ENCODE measurements around the gene HOXC6. TPM values are rescaled to one million over a fixed set of nuclear protein-coding genes. Genes with fewer than 3 reads are reported as not detected.

Gene HOXC6
- total and polyA plus RNA-seq, 8 donors = 0.46 to 2.0 (median 1.0) TPM; not detected in 5

GRCh38 chr12:54010053-54010971 is 17.9 kb upstream of the HOXC6 start:
- intact Hi-C loops (cut with DNase I; ENCODE audit: low total_unique reads) = no loop called here
- peaks cover 43 to 100% (median 98%) of the 10 kb centered on the region in 3 donors for H3K27me3 ChIP-seq
- H3K4me1 ChIP-seq = peaks cover 18 to 42% (median 33%) of the 10 kb centered on the region in 4 donors
- DNase-seq = no peak
- TF ChIP-seq EP300 (IDR thresholded peaks at IDR 0.05) = no peak
- no peak for TF ChIP-seq POLR2A (IDR thresholded peaks at IDR 0.05)
- TF ChIP-seq CTCF (IDR thresholded peaks at IDR 0.05) = no peak
- no peak for TF ChIP-seq POLR2AphosphoS5 (IDR thresholded peaks at IDR 0.05)
- no peak overlapping the region for H3K27ac ChIP-seq
- no peaks in the 10 kb centered on the region for H3K36me3 ChIP-seq
- H3K9me3 ChIP-seq = peaks cover 0 to 5% (median 0%) of the 10 kb centered on the region in 4 donors
- H3K4me3 ChIP-seq = no peak overlapping the region
- WGBS, 5 donors = 10 to 23% (median 19%) methylated on average over 10 of the region's 10 CpGs

GRCh38 chr12:54010972-54011664 is 17.1 kb upstream of the HOXC6 start:
- Histone ChIP-seq H3K9me3 (peaks cover 0 to 5% (median 0%) of the 10 kb centered on the region in 4 donors), H3K36me3 (no peaks in the 10 kb centered on the region), H3K4me3 (no peak overlapping the region), H3K27me3 (peaks cover 48 to 100% (median 98%) of the 10 kb centered on the region in 3 donors), H3K27ac (no peak overlapping the region), H3K4me1 (peaks cover 17 to 35% (median 28%) of the 10 kb centered on the region in 4 donors)
- intact Hi-C loops (cut with DNase I; ENCODE audit: low total_unique reads) = no loop called here
- TF ChIP-seq EP300 (IDR thresholded peaks at IDR 0.05) = no peak
- TF ChIP-seq POLR2A (IDR thresholded peaks at IDR 0.05) = no peak
- no peak for TF ChIP-seq CTCF (IDR thresholded peaks at IDR 0.05)
- no peak for TF ChIP-seq POLR2AphosphoS5 (IDR thresholded peaks at IDR 0.05)
- DNase-seq = no peak
- WGBS, 5 donors = 7 to 11% (median 8%) methylated on average over 17 of the region's 17 CpGs

- Histone ChIP-seq H3K36me3 (no peaks in the 10 kb centered on the region), H3K27me3 (peaks cover 45 to 100% (median 98%) of the 10 kb centered on the region in 3 donors), H3K4me3 (no peak overlapping the region), H3K9me3 (peaks cover 0 to 5% (median 0%) of the 10 kb centered on the region in 4 donors), H3K4me1 (peaks cover 11 to 34% (median 27%) of the 10 kb centered on the region in 4 donors), H3K27ac (no peak overlapping the region)
- WGBS, 5 donors = 17 to 27% (median 23%) methylated on average over 14 of the region's 14 CpGs
- intact Hi-C loops (cut with DNase I; ENCODE audit: low total_unique reads) = no loop called here
- TF ChIP-seq EP300 (IDR thresholded peaks at IDR 0.05) (no peak), CTCF (IDR thresholded peaks at IDR 0.05) (no peak), POLR2AphosphoS5 (IDR thresholded peaks at IDR 0.05) (no peak), POLR2A (IDR thresholded peaks at IDR 0.05) (no peak)
- DNase-seq = no peak
These were observed 16.3 kb upstream of the HOXC6 start for GRCh38 chr12:54011665-54012532.

Measured in stomach (tissue), 9 donors.